Measurements from ENCODE around the gene RING1. TPM values are rescaled to one million over a fixed set of nuclear protein-coding genes. Genes with fewer than 3 reads are reported as not detected.
"Not testable (repeated sequence)": the region's sequence is repeated elsewhere in the genome, so short reads cannot be mapped to it uniquely, and the experiment has no call there.

Gene RING1
- total and polyA plus RNA-seq, 2 experiments from 2014 or later = 6.4 to 16.0 TPM

GRCh38 chr6:33226503-33227120 lies 18.3 kb downstream of the RING1 start:
- peak overlapping the region; percentile 33 for H3K4me2 ChIP-seq
- not testable (repeated sequence) for DNase-seq (ENCODE audit: low spot score)

DNA sequence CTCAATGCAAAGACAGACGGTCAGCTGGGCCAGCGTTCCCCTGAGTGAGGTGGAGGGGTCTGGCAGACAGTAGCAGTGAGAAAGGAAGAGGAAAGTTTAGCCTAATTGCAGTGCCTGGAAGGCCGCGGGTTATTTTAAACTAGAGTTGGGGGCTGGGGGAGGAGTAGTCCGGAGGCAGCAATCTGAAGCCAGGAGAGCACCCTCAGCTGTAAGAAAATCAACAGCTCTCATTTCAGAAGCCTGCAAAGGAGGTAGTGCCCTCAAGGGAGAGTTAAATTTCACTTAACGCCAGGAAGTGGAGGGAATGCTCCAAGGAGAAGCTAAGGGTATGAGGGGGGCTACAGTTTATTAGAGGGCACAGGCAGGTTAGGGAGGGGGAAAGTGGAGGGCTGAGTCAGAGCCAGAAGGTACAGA lies 26.9 kb downstream of the RING1 start:
- H3F3A ChIP-seq (replicated peaks; ENCODE audit: low read depth) = 0 out of 2 replicates have a peak, but pooled peaks cover 3% of the 10 kb centered on the region
- H3K27ac Mint-ChIP-seq = no peak overlapping the region
- TF ChIP-seq JUNB (IDR thresholded peaks at IDR 0.05; ENCODE audit: unreplicated experiment) = no peak
- no peak for TF ChIP-seq ZNF331 (CRISPR knock-in tag; IDR thresholded peaks at IDR 0.05; ENCODE audit: low read depth)
- no peak for TF ChIP-seq ZNF114 (CRISPR knock-in tag; IDR thresholded peaks at IDR 0.05)
- TF ChIP-seq, protein P1, sequence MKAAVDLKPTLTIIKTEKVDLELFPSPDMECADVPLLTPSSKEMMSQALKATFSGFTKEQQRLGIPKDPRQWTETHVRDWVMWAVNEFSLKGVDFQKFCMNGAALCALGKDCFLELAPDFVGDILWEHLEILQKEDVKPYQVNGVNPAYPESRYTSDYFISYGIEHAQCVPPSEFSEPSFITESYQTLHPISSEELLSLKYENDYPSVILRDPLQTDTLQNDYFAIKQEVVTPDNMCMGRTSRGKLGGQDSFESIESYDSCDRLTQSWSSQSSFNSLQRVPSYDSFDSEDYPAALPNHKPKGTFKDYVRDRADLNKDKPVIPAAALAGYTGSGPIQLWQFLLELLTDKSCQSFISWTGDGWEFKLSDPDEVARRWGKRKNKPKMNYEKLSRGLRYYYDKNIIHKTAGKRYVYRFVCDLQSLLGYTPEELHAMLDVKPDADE (IDR thresholded peaks at IDR 0.05) = no peak
- no peak for TF ChIP-seq POLR2AphosphoS5 (IDR thresholded peaks at IDR 0.05; ENCODE audit: low read depth)
- TF ChIP-seq, protein P2, sequence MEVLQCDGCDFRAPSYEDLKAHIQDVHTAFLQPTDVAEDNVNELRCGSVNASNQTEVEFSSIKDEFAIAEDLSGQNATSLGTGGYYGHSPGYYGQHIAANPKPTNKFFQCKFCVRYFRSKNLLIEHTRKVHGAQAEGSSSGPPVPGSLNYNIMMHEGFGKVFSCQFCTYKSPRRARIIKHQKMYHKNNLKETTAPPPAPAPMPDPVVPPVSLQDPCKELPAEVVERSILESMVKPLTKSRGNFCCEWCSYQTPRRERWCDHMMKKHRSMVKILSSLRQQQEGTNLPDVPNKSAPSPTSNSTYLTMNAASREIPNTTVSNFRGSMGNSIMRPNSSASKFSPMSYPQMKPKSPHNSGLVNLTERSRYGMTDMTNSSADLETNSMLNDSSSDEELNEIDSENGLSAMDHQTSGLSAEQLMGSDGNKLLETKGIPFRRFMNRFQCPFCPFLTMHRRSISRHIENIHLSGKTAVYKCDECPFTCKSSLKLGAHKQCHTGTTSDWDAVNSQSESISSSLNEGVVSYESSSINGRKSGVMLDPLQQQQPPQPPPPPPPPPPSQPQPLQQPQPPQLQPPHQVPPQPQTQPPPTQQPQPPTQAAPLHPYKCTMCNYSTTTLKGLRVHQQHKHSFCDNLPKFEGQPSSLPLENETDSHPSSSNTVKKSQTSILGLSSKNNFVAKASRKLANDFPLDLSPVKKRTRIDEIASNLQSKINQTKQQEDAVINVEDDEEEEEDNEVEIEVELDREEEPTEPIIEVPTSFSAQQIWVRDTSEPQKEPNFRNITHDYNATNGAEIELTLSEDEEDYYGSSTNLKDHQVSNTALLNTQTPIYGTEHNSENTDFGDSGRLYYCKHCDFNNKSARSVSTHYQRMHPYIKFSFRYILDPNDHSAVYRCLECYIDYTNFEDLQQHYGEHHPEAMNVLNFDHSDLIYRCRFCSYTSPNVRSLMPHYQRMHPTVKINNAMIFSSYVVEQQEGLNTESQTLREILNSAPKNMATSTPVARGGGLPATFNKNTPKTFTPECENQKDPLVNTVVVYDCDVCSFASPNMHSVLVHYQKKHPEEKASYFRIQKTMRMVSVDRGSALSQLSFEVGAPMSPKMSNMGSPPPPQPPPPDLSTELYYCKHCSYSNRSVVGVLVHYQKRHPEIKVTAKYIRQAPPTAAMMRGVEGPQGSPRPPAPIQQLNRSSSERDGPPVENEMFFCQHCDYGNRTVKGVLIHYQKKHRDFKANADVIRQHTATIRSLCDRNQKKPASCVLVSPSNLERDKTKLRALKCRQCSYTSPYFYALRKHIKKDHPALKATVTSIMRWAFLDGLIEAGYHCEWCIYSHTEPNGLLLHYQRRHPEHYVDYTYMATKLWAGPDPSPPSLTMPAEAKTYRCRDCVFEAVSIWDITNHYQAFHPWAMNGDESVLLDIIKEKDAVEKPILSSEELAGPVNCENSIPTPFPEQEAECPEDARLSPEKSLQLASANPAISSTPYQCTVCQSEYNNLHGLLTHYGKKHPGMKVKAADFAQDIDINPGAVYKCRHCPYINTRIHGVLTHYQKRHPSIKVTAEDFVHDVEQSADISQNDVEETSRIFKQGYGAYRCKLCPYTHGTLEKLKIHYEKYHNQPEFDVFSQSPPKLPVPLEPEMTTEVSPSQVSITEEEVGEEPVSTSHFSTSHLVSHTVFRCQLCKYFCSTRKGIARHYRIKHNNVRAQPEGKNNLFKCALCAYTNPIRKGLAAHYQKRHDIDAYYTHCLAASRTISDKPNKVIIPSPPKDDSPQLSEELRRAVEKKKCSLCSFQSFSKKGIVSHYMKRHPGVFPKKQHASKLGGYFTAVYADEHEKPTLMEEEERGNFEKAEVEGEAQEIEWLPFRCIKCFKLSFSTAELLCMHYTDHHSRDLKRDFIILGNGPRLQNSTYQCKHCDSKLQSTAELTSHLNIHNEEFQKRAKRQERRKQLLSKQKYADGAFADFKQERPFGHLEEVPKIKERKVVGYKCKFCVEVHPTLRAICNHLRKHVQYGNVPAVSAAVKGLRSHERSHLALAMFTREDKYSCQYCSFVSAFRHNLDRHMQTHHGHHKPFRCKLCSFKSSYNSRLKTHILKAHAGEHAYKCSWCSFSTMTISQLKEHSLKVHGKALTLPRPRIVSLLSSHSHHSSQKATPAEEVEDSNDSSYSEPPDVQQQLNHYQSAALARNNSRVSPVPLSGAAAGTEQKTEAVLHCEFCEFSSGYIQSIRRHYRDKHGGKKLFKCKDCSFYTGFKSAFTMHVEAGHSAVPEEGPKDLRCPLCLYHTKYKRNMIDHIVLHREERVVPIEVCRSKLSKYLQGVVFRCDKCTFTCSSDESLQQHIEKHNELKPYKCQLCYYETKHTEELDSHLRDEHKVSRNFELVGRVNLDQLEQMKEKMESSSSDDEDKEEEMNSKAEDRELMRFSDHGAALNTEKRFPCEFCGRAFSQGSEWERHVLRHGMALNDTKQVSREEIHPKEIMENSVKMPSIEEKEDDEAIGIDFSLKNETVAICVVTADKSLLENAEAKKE (CRISPR knock-in tag; IDR thresholded peaks at IDR 0.05) = no peak
- TF ChIP-seq, protein P3, sequence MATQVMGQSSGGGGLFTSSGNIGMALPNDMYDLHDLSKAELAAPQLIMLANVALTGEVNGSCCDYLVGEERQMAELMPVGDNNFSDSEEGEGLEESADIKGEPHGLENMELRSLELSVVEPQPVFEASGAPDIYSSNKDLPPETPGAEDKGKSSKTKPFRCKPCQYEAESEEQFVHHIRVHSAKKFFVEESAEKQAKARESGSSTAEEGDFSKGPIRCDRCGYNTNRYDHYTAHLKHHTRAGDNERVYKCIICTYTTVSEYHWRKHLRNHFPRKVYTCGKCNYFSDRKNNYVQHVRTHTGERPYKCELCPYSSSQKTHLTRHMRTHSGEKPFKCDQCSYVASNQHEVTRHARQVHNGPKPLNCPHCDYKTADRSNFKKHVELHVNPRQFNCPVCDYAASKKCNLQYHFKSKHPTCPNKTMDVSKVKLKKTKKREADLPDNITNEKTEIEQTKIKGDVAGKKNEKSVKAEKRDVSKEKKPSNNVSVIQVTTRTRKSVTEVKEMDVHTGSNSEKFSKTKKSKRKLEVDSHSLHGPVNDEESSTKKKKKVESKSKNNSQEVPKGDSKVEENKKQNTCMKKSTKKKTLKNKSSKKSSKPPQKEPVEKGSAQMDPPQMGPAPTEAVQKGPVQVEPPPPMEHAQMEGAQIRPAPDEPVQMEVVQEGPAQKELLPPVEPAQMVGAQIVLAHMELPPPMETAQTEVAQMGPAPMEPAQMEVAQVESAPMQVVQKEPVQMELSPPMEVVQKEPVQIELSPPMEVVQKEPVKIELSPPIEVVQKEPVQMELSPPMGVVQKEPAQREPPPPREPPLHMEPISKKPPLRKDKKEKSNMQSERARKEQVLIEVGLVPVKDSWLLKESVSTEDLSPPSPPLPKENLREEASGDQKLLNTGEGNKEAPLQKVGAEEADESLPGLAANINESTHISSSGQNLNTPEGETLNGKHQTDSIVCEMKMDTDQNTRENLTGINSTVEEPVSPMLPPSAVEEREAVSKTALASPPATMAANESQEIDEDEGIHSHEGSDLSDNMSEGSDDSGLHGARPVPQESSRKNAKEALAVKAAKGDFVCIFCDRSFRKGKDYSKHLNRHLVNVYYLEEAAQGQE (IDR thresholded peaks at IDR 0.05; ENCODE audit: unreplicated experiment) = no peak
- TF ChIP-seq STAT1 (IDR thresholded peaks at IDR 0.05; ENCODE audit: unreplicated experiment) = no peak
- TF ChIP-seq CREB1 (CRISPR knock-in tag; IDR thresholded peaks at IDR 0.05; ENCODE audit: low read depth) = no peak
- no peak for TF ChIP-seq EZH2 (IDR thresholded peaks at IDR 0.05; ENCODE audit: low read depth, unreplicated experiment)
- no peak for TF ChIP-seq EZH2phosphoT487 (IDR thresholded peaks at IDR 0.05; ENCODE audit: unreplicated experiment)

More at GRCh38 chr6:33226503-33227120, 18.3 kb downstream of the RING1 start:
- H3K9me2 ChIP-seq (ENCODE audit: insufficient read depth); H3K27me3 Mint-ChIP-seq (ENCODE audit: insufficient read depth, low read depth, poor library complexity); H4K20me1 ChIP-seq (replicated peaks; ENCODE audit: insufficient read depth); H3F3A ChIP-seq (replicated peaks; ENCODE audit: low read depth); H2AFZ ChIP-seq; H3K9me3 Mint-ChIP-seq; H3K79me2 ChIP-seq (replicated peaks; ENCODE audit: insufficient read depth); H3K36me3 ChIP-seq (ENCODE audit: insufficient read depth); H3K36me3 Mint-ChIP-seq (ENCODE audit: low read depth); H3K27ac ChIP-seq (ENCODE audit: low read depth); H3K27me3 ChIP-seq (ENCODE audit: insufficient read depth): not testable (repeated sequence)
- Histone ChIP-seq H3K4me3 (peak overlapping the region; percentile 30), H3K4me1 (ENCODE audit: insufficient read depth) (peaks cover 20% of the 10 kb centered on the region)
- H3K27ac Mint-ChIP-seq = peak overlapping the region; percentile 68
- ATAC-seq = peak; percentile 57; the same call in 2 of the 3 replicates
- peak overlapping the region; percentile 42 for H3K4me3 Mint-ChIP-seq
- H3K4me1 Mint-ChIP-seq = peaks cover 15% of the 10 kb centered on the region

More for the DNA sequence above, 26.9 kb downstream of the RING1 start:
- Mint-ChIP-seq H3K4me1 (peaks cover 14% of the 10 kb centered on the region), H3K9me3 (no peaks in the 10 kb centered on the region), H3K27me3 (ENCODE audit: insufficient read depth, low read depth, poor library complexity) (peaks cover 11% of the 10 kb centered on the region), H3K36me3 (ENCODE audit: low read depth) (no peaks in the 10 kb centered on the region), H3K4me3 (no peak overlapping the region; the same call in 2 of the 3 replicates)
- no peaks in the 10 kb centered on the region for H4K20me1 ChIP-seq (replicated peaks; ENCODE audit: insufficient read depth)
- H3K36me3 ChIP-seq (ENCODE audit: insufficient read depth) = no peaks in the 10 kb centered on the region
- no peaks in the 10 kb centered on the region for H3K79me2 ChIP-seq (replicated peaks; ENCODE audit: insufficient read depth)
- H3K4me1 ChIP-seq (ENCODE audit: insufficient read depth) = peaks cover 9% of the 10 kb centered on the region
- H3K4me3 ChIP-seq = no peak overlapping the region
- H3K9me2 ChIP-seq (ENCODE audit: insufficient read depth) = peaks cover 5% of the 10 kb centered on the region; the same call in 1 of the 2 replicates
- DNase-seq (ENCODE audit: low spot score) (no peak), ATAC-seq (peak; percentile 68)
- peaks cover 3% of the 10 kb centered on the region; the same call in 1 of the 2 replicates for H3K27me3 ChIP-seq (ENCODE audit: insufficient read depth)
- H2AFZ ChIP-seq = peak overlapping the region; percentile 93
- H3K27ac ChIP-seq (ENCODE audit: low read depth) = no peak overlapping the region
- H3K4me2 ChIP-seq = peak overlapping the region; percentile 72

Data from GM23338 (cell line).